GM12864 (cell line): ENCODE results near the gene PEX5L.
"Not testable (repeated sequence)": the region's sequence is repeated elsewhere in the genome, so short reads cannot be mapped to it uniquely, and the experiment has no call there.

Experiments used
- DNase-seq: peaks from one replicate; pipeline ENCODE4 v3.0.0-alpha.2; 2011; ENCODE audit warnings: low read depth
- H3K4me3 ChIP-seq: 2 replicates; pipeline ENCODE4 v1.5.1; 2011; ENCODE audit warnings: mild to moderate bottlenecking, low read depth, low read length, control low read depth
- TF ChIP-seq, protein P1 (sequence below): IDR thresholded peaks from 2 replicates; pipeline ENCODE4 v1.5.1; 2011; ENCODE audit warnings: low read depth, mild to moderate bottlenecking, moderate library complexity, low read length, control low read depth, inconsistent platforms; ENCODE audit errors: missing control alignments

PEX5L gene

DNA sequence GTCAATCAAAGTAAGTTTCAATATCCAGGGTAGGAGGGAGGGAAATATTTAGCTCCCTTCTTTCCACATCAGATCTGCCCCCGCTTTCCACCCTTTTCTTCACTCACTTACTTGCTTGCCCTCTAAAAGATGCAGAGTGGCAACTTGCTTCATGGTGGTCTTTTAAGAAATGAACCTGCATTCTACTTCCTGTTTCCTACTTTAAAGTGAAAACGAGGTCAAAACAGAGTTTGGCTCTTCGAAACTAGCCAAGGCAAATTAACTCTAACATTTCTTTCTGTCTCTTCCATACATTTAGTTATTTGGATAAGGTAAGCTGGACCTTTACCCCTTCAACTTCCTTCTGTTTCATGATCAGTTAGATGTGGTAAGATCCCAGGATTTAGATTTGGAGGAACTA, 34.2 kb upstream of the PEX5L start:
- TF ChIP-seq, protein P1, sequence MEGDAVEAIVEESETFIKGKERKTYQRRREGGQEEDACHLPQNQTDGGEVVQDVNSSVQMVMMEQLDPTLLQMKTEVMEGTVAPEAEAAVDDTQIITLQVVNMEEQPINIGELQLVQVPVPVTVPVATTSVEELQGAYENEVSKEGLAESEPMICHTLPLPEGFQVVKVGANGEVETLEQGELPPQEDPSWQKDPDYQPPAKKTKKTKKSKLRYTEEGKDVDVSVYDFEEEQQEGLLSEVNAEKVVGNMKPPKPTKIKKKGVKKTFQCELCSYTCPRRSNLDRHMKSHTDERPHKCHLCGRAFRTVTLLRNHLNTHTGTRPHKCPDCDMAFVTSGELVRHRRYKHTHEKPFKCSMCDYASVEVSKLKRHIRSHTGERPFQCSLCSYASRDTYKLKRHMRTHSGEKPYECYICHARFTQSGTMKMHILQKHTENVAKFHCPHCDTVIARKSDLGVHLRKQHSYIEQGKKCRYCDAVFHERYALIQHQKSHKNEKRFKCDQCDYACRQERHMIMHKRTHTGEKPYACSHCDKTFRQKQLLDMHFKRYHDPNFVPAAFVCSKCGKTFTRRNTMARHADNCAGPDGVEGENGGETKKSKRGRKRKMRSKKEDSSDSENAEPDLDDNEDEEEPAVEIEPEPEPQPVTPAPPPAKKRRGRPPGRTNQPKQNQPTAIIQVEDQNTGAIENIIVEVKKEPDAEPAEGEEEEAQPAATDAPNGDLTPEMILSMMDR = no peak
- no peak for DNase-seq
- no peak overlapping the region for H3K4me3 ChIP-seq

DNA sequence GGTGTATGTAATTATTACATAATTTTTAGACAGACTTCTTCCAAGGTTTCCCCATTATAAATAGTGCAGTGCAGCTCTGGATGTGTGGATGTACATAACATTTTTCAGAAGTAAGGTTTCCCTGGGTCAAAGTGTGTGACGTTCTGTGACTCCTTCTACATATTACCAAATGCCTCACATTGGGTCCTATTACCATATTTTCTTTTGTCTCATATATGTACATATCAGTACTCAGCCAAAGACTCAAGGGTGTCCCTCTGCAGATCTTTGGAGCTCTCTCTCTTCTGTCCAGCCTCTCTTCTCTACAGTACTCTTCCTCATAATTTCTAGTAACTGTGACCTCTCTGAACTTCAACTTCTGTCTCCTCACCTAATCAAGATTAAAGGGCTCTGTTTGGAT, 31.3 kb upstream of the PEX5L start:
- DNase-seq = no peak

DNA sequence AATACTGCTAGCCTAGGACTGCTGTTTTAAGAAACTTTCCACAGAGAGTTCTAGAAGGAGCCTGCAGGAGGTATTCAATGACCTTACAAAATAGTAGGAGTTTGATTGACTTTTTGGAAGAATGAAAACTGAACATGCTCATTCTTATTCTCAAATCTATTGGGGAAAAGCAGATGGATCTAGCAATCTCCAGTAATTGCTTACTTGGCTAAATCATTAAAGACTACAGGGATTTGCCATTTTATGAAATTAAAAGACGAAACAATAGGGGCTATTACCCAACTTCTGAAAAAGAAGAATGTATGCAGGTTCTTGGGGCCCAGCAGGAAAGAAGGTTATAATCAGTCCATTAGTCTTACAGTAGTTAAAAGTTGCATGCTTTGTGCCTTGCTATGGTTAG, 29.9 kb upstream of the PEX5L start:
- no peak for DNase-seq
- TF ChIP-seq, protein P1 = no peak
- H3K4me3 ChIP-seq = no peak overlapping the region

More for the DNA sequence above, 31.3 kb upstream of the PEX5L start:
- TF ChIP-seq, protein P1 = no peak
- no peak overlapping the region for H3K4me3 ChIP-seq

DNA sequence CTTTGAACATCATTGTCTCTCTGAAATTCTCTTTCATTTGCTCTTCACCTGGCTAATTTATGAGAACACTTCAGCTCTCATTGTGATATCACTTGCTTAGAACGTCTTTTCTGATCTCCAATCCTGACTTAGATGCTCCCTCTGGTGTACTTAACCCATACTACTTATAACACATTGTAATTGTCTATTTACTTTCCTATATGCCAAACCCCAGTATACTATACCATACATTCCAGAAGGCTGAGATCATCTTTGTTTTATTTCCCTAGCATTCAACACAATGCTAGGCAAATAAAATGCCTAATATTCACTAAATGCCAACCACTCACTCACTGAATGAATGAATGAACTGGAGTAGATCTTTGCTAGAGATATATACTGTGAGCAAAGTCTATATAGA, 27.0 kb upstream of the PEX5L start:
- TF ChIP-seq, protein P1 = no peak
- no peak for DNase-seq
- no peak overlapping the region for H3K4me3 ChIP-seq

DNA sequence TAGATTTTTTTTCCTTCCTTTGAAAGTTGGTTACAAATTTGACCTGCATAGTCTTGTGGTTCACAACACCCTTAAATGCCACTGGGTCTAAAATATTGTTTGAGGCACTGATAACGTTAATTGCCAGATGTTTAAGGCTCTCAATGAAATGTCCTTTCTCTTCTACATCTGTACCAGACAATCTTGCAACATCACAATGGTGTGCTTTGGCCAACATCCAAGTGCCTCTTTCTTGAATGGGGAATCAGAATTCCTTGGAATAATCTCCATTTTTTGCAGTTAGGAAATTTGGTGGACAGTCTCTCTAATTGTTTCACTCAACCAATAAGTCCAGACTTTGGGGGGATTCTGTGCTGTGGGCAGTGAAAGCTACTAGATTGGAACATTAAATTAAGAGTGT, 26.0 kb upstream of the PEX5L start:
- TF ChIP-seq, protein P1 = no peak
- DNase-seq = no peak
- H3K4me3 ChIP-seq = no peak overlapping the region

DNA sequence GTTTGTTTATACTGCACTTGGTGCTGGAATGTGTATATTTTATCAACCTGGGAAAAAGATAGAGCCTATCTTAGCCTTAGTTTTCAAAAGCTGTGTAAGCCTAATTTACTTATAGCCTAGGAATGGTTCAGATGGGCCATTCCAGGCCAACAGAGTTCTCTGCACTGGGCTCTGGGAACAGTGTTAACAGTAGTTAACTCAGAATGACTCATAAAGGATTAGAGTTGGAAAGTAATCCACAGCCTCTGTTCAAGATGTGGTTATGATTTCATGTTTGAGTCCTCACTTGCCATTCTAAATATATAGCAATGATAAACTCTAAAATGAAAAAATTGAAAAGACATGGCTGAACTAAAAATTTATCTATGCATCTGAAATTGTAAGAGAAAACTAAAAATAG, 22.6 kb upstream of the PEX5L start:
- TF ChIP-seq, protein P1 = no peak
- no peak for DNase-seq
- H3K4me3 ChIP-seq = no peak overlapping the region

DNA sequence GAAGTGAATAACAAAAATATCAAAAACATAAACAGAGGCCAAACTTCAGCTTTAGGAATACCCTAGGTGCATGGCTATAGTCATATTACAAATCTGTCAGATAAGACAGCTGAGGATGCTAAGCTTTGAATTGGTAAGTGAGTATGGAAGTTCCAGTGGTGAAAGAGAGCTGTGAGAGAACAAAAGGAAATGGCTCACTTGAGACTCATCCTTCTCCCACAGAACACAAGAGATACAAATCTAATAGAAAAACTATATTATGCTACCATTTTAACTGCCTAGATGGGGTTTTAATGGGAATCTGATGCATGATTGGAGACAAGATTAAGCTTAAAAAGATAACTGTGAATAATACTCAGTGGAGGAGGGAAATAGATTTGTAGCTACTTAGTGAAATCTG, 21.5 kb upstream of the PEX5L start:
- no peak for DNase-seq
- H3K4me3 ChIP-seq = no peak overlapping the region
- TF ChIP-seq, protein P1 = no peak

DNA sequence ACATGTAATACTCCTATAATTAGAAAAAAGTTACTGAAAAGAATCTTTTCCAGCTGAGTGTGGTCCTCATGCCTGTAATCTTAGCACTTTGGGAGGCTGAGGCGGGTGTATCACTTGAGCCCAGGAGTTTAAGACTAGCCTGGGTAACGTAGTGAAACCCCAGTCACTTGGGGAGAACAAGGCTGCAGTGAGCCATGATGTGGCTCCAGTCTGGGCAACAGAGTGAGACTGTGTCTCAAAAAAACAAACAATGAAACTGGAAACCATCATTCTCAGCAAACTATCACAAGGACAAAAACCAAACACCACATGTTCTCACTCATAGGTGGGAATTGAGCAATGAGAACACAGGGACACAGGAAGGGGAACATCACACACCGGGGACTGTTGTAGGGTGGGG, 18.9 kb upstream of the PEX5L start:
- not testable (repeated sequence) for DNase-seq, H3K4me3 ChIP-seq
